PFSK-1 (cell line): ENCODE results near the gene GAS7.

Experiments
- FOXP2 ChIP-seq: optimal IDR thresholded peaks from 2 replicates; pipeline ENCODE3; 2011; ENCODE audit warnings: borderline replicate concordance, control low read depth, inconsistent platforms; ENCODE audit not compliant: insufficient read depth; ENCODE audit errors: extremely low read length, extremely low read depth
- POLR2AphosphoS5 ChIP-seq: IDR thresholded peaks from 2 replicates; pipeline ENCODE4 v1.6.1; 2012; ENCODE audit warnings: low read depth, mild to moderate bottlenecking, control low read depth, low read length, moderate library complexity
- REST ChIP-seq, 2 experiments: IDR thresholded peaks; 2 replicates each; pipeline versions ENCODE4 v1.6.1 to v1.8.0; 2011 to 2012; ENCODE audit warnings: low read depth in 2 of 2, low read length in 2 of 2, control low read depth in 1 of 2, inconsistent platforms in 1 of 2, mild to moderate bottlenecking in 1 of 2, moderate library complexity in 1 of 2; ENCODE audit not compliant: insufficient read depth in 1 of 2
- SIN3A ChIP-seq: IDR thresholded peaks from 2 replicates; pipeline ENCODE4 v1.6.1; 2012; ENCODE audit warnings: mild to moderate bottlenecking, low read length, moderate library complexity, borderline replicate concordance; ENCODE audit not compliant: insufficient read depth
- TAF1 ChIP-seq: IDR thresholded peaks from 2 replicates; pipeline ENCODE4 v1.6.1; 2012; ENCODE audit warnings: low read length, control low read depth, borderline replicate concordance; ENCODE audit not compliant: insufficient read depth

GAS7 gene

DNA sequence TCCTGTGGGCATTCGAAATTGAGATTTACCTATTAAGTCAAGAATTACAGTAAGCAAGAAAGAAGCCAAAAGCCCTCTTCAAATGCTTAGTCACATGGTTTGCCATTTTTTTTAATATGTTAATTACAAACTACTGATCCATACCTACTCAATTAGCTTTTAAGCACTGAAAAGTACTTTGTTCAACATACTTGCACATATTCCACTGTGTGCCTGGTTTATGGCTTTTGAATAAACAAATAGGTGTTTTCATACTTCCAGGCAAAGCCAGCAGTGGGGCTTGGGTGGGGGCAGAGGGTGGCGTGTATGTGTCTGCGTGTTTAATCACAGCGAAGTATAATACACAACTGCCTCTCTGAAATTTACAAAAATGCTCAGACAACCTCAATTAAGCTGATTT is 51.4 kb downstream of the GAS7 start:
- TF ChIP-seq TAF1 (no peak), SIN3A (no peak), FOXP2 (no peak), POLR2AphosphoS5 (no peak), REST (IDR thresholded peaks at IDR 0.05; ENCODE audit: insufficient read depth in 1 of 2, low read depth in 2 of 2, low read length in 2 of 2) (no peak)

GRCh38 chr17:10144982-10145381 is 53.4 kb downstream of the GAS7 start:
- TF ChIP-seq FOXP2, result no peak
- no peak for TF ChIP-seq POLR2AphosphoS5
- TF ChIP-seq TAF1, result no peak
- TF ChIP-seq SIN3A, result no peak
- TF ChIP-seq REST (IDR thresholded peaks at IDR 0.05; ENCODE audit: insufficient read depth in 1 of 2, low read depth in 2 of 2, low read length in 2 of 2), result no peak

GRCh38 chr17:10144456-10144855 is 54.0 kb downstream of the GAS7 start:
- TF ChIP-seq POLR2AphosphoS5, result no peak
- no peak for TF ChIP-seq TAF1
- no peak for TF ChIP-seq REST (IDR thresholded peaks at IDR 0.05; ENCODE audit: insufficient read depth in 1 of 2, low read depth in 2 of 2, low read length in 2 of 2)
- TF ChIP-seq SIN3A, result no peak
- TF ChIP-seq FOXP2, result no peak

DNA sequence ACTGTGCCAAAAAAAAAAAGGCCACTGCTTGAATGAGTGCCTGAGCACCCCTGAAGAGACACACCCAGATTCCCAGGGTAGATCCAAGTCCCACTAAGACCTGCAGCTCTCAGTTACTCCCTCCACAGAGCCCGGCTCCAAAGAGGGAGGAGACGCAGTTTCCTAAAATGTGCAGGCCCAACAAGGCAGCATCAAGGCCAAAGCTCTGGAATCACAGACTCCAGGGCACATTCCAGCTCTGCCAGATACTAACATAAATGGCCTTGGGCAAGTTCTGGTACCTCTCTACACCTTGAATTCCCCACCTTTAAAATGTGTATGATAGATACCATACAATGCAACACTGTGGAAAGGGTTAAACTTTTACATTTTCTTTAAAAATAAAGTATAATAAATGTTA is 57.0 kb downstream of the GAS7 start:
- TF ChIP-seq REST (IDR thresholded peaks at IDR 0.05; ENCODE audit: insufficient read depth in 1 of 2, low read depth in 2 of 2, low read length in 2 of 2) (no peak), TAF1 (no peak), FOXP2 (no peak), SIN3A (no peak), POLR2AphosphoS5 (no peak)

- TF ChIP-seq REST (IDR thresholded peaks at IDR 0.05; ENCODE audit: insufficient read depth in 1 of 2, low read depth in 2 of 2, low read length in 2 of 2) (no peak), SIN3A (no peak), TAF1 (no peak), FOXP2 (no peak), POLR2AphosphoS5 (no peak)
Observed at GRCh38 chr17:10139577-10139976, 58.8 kb downstream of the GAS7 start.
